LNCaP clone FGC (cell line): ENCODE results near the gene BNIP3.

Source experiments
- DNase-seq: peaks from one replicate; pipeline ENCODE4 v3.0.0-alpha.2; 2011; ENCODE audit warnings: low read depth
- H3K4me3 ChIP-seq: 2 replicates; pipeline ENCODE4 v1.5.1; 2011; ENCODE audit warnings: mild to moderate bottlenecking, low read depth, low read length, control low read depth
- CTCF ChIP-seq: IDR thresholded peaks from 2 replicates; pipeline ENCODE4 v1.5.1; 2012; ENCODE audit warnings: mild to moderate bottlenecking; ENCODE audit not compliant: control insufficient read depth, insufficient read depth; ENCODE audit errors: extremely low read depth

Gene BNIP3

DNA sequence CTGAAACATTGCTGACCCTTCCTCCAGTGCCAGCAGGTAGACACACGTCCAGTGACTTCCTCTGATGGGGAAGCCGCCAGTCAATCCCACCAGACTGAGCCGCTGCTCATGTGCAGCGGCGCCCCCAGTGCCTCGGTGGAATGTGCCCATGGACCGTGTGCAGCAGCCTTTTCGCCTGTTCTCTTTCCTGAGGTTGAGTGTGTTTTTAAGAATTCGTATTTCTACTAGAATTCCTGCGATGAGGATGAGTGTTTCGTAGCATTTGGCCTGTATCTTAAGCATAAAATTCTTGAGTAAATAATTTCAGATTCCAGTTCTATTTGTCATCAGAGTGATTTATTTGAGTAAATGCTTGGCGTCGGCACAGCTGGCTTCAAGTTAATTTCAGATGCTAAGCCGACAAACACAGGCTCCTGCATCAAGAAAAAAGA is 35.4 kb downstream of the BNIP3 start:
- peak; percentile 80 for DNase-seq
- H3K4me3 ChIP-seq: no peak overlapping the region
- no peak for TF ChIP-seq CTCF

DNA sequence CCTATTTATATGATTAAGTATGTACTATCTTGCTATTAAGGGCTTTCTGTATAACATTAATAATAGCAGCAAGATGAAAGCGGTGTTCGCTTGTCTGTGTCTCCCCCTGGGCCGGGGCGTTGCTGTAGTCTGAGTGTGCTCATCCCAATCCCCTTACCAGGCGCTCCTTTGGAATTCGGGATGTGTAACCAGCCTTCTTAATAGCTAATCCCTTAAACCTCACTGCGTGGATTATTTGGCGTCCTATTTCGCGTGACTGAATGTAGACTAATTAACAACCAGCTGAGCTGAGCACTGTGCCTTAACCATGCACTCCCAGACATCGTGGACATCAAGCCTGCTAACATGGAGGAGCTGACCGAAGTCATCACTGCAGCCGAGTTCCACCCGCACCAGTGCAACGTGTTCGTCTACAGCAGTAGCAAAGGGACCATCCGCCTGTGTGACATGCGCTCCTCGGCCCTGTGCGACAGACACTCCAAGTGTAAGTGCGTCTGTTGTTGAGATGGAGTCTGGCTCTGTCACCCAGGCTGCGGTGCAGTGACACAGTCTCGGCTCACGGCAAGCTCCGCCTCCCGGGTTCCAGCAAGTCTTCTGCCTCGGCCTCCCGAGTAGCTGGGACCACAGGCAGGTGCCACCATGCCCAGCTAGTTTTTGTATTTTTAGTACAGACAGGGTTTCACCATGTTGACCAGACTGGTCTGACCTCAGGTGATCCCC is 36.6 kb downstream of the BNIP3 start:
- TF ChIP-seq CTCF: no peak
- no peak overlapping the region for H3K4me3 ChIP-seq
- DNase-seq: no peak

- H3K4me3 ChIP-seq: no peak overlapping the region
- TF ChIP-seq CTCF: no peak
- DNase-seq: no peak
Measured at GRCh38 chr10:131944412-131944811, 37.3 kb downstream of the BNIP3 start.

- H3K4me3 ChIP-seq: no peak overlapping the region
- peak; percentile 78 for TF ChIP-seq CTCF
- DNase-seq: no peak
Measured at GRCh38 chr10:131943021-131943814, 38.5 kb downstream of the BNIP3 start.

GRCh38 chr10:131942455-131942854 is 39.3 kb downstream of the BNIP3 start:
- TF ChIP-seq CTCF: no peak
- H3K4me3 ChIP-seq: no peak overlapping the region
- DNase-seq: no peak

GRCh38 chr10:131938681-131939080 is 43.0 kb downstream of the BNIP3 start:
- no peak for DNase-seq
- no peak for TF ChIP-seq CTCF
- no peak overlapping the region for H3K4me3 ChIP-seq

GRCh38 chr10:131937836-131938235 is 43.9 kb downstream of the BNIP3 start:
- no peak for TF ChIP-seq CTCF
- no peak for DNase-seq
- H3K4me3 ChIP-seq: no peak overlapping the region
